SKM-1 treated with dmso at 0.1 percent for 144 hours (cell line): ENCODE data around the gene ITGB2.

Experiments
- DNase-seq: peaks from one replicate; lab custom pipeline; 2025; ENCODE audit not compliant: unreplicated experiment; lab: John Stamatoyannopoulos, UW

ITGB2 gene

GRCh38 chr21:44911384-44912157 lies 9.1 kb downstream of the ITGB2 start:
- DNase-seq, result no peak

DNA sequence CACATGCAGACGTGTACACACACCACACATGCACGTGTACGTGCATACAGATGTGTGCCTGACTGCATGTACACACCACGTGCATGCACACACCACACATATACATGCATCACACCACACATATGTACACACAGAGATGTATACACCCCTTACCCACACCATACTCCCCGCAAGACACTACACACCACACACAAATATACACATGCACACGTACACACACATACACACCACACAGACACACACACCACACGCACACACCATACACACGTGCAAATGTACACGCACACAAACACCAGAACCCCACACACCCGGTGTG lies 9.7 kb downstream of the ITGB2 start:
- DNase-seq, result no peak

DNA sequence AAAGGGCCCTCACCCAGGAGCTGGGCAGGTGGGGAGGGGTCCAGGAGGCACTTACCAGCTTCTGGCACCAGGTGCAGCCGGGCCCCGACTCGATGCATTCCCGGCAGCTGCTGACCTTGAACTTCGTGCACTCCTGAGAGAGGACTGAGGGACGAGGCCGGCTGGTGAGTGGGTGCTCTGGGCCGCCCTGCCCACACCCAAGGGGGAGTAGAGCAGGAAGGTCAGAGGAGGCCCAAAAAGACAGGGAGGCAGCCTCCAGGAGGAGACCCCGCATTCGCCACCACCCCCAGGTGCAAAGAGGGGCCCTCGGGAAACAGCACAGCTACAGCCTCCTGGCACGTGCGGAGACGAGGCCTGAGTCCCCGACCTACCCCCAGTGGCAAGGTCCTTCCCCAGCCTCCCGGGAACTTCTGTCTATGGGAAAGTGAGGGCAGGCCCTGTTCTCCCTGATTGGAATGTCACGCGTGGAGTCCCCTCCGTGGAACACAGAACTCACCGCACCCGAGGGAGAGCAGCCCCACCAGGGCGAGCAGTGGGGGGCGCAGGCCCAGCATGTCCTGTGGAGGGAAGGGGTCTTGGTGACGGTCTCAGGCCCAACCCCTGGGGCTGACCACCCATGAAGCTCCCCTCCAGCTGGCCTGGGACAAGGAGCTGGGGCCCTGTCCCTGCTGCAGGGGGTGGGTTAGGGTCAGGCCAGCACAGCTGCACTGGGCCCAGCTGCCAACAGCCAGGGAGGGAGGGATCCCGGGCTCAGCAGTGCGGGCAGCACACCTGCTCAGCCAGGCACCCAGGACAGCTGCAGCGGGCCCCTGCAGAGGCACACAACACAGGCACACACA lies 10.3 kb downstream of the ITGB2 start:
- no peak for DNase-seq

- DNase-seq, result no peak
Observed at GRCh38 chr21:44909719-44910118, 11.0 kb downstream of the ITGB2 start.

- no peak for DNase-seq
Observed at GRCh38 chr21:44908908-44909307, 11.8 kb downstream of the ITGB2 start.

DNA sequence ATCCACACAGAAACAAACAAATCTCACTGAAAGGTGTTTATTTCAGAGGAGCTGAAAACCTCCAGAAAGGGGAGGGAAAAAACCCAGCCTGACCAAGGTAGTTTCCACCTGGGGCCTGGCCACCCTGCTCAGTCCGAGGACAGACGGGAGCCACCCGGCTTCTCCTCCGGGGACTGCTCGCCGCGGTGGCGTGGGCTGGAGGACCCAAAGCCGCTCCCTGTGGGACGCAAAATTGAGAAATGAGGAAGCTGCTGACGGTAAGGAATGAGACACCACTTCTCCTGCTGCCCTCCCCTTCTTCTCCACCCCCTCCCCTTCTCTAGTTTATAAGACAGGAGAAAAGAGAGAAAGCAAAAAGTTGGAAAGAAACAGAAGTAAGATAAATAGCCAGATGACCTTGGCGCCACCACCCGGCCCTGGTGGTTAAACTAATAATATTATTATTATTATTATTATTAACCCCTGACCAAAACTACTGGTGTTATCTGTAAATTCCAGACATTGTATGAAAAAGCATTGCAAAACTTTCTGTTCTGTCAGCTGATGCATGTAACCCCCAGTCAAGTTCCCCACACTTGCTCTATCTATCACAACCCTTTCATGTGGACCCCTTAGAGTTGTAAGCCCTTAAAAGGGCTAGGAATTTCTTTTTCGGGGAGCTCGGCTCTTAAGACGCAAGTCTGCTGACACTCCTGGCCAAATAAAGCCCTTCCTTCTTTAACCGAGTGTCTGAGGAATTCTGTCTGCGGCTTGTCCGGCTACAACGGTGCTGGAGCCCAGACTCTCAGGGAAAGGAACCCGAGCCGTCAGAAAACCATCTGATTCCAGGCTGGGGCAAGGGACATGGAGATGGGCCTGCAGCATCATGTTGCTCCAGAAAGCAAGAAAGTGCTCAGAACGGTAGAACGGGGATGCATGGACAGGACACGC lies 12.5 kb downstream of the ITGB2 start:
- peak; percentile 66 for DNase-seq

DNA sequence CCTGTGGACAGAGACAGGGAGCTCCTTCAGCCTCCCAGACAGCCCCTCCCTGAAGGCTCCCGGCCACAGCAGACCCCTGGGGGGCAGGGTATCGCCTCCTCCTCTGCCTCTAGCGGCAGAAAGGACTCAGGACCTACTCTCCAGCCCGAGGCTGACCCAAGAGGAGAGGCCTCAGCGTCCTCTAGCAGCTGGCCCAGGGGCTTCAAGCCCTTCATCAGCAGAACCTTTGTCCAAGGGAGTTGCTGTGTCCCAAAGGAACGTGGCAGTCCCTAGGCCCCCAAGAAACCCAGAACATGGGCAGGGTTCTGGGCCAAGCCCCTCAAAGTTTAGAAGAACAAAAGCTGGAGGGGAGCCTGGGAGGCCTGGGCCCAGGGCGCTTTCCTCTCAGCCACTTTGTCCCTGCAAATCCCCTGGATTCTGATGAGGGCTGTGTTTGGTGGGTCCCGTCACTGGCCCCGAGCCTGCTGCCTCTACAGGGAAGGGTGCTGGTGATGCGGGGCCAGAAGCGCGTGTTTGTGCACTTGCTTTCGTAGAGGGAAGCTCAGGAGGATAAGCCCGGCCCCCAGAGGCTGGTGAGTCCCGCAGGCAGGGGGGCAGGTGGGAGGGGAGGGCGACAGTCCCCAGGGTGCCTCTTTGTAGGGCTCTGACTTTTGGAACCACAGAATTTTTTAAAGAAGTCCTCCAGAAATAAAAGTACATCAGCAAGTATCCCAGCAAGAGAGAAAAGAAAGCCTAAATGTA lies 13.3 kb downstream of the ITGB2 start:
- no peak for DNase-seq

- DNase-seq, result no peak
Observed at GRCh38 chr21:44905728-44906090, 15.0 kb downstream of the ITGB2 start.

- no peak for DNase-seq
Observed at GRCh38 chr21:44905016-44905727, 15.5 kb downstream of the ITGB2 start.

GRCh38 chr21:44904141-44904923 lies 16.4 kb downstream of the ITGB2 start:
- no peak for DNase-seq

DNA sequence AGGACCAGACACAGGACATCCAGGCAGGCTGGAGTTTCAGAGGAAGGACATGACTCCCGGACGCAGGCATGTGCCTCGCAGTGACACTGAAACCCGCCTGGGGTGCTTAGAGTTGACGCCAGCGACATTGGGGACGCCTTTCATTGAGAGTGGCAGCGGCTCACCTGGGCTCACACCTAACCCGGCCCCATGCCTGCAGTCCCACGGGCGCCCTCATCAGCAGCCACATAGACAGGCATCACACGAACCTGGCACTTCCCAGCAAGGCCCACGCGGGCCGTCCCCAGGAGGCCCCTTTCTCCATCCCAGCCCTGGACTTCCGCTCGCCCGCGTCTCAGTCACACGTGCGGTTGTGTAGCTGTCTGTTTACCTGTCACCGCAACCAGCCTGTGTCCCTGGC lies 17.0 kb downstream of the ITGB2 start:
- DNase-seq, result no peak

GRCh38 chr21:44903050-44903685 lies 17.5 kb downstream of the ITGB2 start:
- DNase-seq, result no peak

DNA sequence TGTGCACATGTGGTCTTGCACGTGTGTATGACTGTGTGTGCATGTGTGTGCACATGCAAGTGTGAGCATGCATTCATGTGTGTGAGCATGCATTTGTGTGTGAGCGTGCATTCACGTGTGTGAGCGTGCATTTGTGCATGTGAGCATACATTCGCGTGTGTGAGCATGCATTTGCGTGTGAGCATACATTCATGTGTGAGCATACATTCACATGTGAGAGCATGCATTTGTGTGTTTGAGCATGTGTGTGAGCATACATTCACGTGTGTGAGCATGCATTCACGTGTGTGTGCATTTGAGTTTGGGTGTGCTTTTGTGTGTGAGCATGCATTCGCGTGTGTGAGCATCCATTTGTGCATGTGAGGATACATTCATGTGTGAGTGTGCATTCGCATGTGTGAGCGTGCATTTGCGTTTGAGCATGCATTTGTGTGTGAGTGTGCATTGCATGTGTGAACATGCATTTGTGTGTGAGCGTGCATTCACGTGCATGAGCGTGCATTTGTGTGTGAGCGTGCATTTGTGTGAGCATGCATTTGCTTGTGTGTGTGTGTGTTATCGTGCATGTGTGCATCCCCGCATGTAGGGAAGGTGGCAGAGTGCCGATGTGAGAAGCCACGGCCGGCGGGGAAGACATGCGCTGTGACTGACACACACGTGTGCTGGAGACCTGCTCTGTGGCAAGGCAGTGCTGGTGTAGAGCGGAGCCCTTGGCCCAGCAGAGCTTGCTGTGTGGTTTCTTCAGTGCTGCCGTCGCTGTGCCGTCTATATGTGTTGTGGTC lies 18.2 kb downstream of the ITGB2 start:
- DNase-seq, result no peak

DNA sequence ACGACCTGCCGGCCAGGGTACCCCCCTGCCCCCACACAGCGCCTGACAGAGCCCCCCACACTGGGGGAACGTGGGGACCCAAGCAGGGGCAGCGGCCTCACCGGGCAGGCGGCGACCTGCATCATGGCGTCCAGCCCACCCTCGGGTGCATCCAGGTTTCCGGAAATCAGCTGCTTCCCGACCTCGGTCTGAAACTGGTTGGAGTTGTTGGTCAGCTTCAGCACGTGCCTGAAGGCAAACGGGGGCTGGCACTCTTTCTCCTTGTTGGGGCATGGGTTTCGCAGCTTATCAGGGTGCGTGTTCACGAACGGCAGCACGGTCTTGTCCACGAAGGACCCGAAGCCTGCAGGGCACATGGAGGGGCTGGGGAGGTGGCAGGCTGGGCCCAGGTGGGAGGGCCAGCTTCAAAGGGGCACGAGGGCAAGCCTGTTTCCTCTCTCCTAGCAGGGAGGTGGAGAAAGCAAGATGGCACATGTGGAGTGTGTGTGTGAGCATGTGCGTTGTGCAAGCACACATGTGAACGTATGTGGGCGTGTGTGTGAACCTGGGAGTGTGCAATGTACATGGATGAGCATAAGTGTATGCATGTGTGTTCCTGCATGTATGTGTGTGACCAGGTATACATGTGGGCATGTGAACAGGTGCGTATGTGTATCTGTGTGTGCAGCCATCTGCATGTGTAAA lies 19.2 kb downstream of the ITGB2 start:
- no peak for DNase-seq

GRCh38 chr21:44900559-44901251 lies 20.0 kb downstream of the ITGB2 start:
- no peak for DNase-seq

- no peak for DNase-seq
Observed at GRCh38 chr21:44899768-44900558, 20.7 kb downstream of the ITGB2 start.
